ENCODE data around the gene LRRC43.

- no peak for TF ChIP-seq CTCF (IDR thresholded peaks at IDR 0.05)
- TF ChIP-seq POLR2A (IDR thresholded peaks at IDR 0.05) = no peak
Measured at GRCh38 chr12:122182887-122183587, at the start of gene LRRC43.
